Fibroblast of the conjunctiva (primary cell): Measurements from ENCODE around the gene MIX23.
"Not testable (repeated sequence)": the region's sequence is repeated elsewhere in the genome, so short reads cannot be mapped to it uniquely, and the experiment has no call there.

ENCODE experiments used
- DNase-seq: peaks from one replicate; pipeline ENCODE4 v3.0.0-alpha.2; 2010; ENCODE audit warnings: low read depth

MIX23 gene

DNA sequence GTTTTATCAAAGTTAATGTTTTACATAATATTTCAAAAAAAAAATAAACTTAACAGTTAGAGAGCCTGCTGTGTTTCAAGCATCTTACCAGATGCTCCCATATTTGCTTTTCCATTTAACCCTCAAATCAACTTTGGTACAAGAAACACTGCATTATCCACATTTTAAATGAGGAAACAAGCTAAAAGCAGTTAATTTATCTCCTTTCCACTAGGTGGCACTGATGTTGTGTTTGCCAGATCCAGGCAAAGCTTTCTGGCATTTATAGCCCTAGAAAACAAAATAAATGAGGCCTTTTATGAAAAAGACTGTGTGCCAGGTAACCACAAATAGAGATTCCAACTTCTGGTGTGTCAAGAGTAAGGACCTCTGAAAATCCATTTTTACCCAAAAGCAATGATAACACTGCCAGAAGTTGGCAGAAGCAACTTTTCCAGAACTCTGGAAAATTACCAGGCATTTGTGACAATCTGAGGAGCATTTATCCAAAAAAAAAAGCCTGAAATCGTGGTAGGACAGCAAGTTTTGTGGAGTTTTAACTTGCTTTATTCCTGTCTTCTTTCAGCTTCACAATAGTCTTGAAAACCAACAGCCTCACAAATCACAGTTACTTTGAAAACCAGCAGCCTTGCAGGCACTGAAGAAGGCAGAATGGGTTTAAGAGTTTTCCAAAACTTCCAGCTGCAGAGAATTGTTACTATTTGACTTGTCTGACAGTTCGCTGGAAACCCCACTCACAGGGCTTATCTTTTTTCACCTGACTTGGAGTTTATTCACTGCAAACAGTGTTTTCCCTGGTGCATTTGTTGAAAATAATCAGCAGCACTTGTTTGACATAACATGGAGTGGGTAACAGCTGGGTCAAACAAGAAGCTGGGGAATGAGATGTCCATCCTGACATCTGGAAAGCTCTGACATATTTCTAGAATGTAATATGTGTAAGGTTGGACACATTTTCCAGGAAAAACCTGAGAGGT lies 10.1 kb upstream of the MIX23 start:
- peak; percentile 40 for DNase-seq

DNA sequence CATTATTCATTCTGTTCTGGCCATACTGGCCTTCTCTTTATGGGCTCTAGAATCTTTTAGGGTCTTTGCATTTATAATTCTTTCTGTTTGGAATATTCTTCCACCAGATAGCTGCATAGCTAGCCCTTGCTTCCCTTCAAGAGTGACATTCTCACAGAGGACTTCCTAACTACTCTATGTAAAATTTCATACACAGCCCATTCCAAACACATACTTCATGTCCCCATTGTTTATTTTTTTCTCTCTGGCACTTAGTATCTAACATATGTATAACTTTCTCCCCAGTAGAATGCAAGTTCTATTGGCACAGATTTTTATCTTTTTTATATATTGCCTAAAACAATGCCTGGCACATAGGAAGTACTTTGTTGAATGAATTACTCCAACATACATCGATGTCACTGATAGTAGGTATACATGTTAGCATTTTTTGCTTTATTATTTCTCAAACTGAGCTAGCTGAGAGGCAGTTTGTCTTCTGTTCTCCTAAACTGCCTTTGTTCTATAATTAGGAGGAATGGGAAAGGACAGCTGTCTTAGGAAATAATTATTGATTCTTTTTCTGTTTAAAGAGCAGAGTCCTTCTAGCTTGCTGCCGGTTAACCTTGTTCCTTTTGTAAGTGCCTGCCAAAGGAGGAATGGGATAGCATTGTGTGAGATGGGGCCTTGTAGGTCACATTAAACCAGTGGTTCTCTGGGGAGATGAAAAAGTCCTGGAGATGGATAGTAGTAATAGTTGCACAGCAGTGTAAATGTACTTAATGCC lies 8.8 kb upstream of the MIX23 start:
- no peak for DNase-seq

DNA sequence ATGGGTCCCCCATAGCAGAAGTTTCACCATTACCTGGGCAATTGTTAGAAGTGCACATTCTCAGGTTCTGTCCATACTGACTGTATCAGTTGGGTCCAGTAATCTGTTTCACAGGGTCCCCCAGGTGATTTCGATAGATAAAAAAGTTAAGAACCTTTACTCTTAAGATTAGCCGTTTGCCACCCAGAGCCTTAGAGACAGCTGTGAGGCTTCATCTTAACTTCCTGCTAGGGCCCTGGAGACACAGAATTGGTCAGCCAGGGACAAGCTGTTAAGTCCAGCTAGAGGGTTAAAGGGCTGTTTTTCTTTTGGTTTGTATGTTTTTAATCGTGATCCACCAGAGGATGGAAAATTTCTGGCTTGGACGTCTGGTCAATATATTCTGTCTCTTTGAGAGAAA lies 7.6 kb upstream of the MIX23 start:
- no peak for DNase-seq

DNA sequence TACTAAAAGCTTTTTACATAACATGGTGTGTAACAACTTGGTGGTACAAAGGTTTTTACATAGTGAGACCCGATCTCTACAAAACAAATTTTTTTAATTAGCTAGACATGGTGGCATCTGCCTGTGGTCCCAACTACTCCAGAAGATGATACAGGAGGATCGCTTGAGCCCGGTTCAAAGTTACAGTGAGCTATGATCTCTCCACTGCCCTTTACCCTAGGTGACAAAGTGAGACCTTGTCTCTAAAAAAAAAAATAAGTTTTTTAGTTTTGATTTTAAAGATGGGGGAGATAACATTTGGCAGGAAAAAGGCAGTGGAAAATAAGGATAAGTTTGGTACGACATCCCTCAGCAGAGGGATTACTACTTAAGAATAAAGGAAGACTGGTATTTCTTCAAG lies 6.9 kb upstream of the MIX23 start:
- no peak for DNase-seq

DNA sequence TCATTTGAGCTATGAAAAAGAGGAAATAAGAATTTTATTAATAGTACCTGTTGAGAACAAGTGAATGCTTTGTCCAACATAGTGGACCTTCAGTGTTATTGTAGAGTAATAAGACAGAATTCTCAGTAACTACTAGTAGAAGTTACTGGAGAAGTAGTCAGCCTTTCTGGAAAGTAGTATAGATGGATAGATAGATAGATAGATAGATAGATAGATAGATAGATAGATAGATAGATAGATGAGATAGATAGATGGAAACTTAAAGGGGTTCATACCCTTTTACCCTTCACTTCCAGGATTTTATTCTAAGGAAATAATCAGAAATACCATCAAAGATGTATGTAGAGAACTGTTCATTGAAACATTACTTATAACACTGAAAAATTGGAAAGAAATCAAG lies 6.2 kb upstream of the MIX23 start:
- DNase-seq, result no peak

DNA sequence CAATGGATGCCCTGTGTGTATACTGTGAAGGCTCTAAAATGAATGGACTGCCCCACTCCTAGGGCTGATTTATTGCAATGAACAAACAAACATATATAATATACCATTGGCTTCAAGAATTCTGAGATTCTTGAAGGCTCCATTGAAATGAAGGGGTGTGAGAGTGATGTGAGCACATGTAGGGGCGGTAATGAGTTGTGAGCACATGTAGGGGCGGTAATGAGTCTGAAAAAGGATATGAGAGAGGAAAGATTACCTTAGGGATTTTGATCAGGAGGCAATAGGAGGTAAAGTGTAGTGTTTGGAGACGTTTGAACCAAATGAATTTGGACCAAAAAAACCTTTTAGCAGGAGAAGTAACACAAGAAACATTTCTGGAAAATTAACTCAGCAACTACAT lies 4.7 kb upstream of the MIX23 start:
- DNase-seq, result no peak

DNA sequence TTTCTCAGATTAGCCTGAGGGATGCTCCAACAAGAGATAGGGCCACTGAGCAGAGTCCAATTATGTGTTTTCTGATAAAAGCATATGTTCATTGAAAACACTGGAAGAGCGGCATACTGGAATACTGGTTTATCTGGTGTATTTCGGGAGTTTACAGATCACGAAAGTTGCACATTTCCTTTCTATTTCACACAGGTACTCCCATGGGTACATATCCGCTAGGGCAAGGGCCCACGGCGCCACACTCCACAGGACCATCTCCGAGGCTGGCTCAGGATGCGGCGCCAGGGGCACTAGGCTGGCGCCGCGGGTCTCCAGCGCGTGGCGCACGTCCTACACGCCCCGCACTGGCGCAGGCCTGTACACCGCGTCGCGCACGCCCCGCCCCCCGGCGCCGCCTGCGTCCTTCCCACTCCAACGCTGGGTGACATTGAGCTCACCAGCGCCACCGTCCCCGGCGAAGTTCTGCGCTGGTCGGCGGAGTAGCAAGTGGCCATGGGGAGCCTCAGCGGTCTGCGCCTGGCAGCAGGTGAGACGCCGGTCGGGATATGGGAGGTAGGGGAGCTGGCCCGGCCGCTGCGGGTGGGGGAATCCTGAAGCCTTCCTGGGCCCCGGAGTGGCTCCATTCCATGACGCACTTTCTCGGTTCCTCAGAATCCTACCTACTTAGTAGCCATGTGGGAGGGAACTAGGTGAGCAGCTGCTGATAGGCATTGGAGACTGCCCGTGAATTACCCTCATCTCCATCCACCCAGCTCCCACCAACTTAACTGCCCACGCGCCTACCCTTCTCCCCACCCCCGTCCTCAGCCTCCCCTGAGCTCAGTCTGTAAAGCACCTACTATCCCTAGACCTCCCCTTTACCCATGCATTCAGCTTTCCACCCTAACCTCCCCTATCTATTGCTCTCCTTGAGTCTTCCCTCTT lies 1.0 kb upstream of the MIX23 start, which contains the start of gene FAM162A:
TSS of gene FAM162A (plus strand) at position 412 of the 927 bp plus-strand sequence. CDS start at position 496, 84 bp downstream.
- peak; percentile 72 for DNase-seq

DNA sequence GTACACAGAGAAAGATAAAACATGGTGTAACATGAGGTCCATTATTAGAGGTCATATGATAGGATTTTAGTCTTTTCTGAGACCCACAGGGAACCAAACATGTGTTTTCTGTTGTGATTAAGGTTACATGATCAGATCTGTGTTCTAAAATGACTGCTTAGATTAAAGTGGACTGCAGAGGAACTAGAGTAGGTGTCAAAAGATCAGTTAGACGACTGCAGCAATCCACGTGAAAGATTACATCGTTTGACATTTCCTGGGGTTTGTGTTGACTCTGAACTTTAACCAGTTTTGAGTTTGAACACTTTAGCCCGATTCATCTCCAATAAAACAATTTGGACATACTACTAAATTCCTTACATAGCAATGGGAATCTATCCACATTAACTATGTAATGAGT lies 5.1 kb downstream of the MIX23 start:
- no peak for DNase-seq

DNA sequence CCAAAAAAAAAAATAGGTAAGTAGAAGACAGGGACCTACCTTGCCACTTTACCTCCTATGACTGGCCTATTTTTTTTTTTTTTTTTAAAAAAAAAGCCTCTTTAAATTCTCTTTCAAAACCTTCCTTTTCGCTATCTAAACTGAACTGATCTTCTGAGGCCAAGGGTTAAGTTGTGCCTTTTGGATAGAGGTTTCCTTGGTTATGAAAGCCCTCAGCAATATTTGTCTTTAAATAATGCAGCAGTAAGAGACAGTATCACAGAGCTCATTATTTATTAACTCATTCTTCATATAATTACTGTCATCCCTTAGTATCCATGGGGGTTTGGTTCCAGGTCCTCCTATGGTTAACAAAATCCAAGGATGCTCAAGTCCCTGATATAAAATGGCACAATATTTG lies 9.0 kb downstream of the MIX23 start:
- no peak for DNase-seq

DNA sequence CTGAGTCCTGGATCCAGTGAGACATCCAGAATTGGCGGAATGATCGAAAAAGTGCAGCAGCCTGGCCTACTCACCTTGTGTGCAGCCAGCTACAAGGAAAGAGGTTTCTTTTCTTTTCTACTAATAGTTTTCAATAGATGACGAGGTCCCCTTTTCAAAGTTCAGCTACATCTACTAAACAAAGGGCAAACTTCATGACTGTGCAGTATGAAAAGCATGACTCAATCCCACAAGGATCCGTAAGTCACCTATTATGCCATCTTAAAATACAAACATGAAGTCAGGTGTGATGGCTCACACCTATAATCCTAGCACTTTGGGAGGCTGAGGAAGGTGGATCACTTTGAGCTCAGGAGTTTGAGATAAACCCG lies 16.7 kb downstream of the MIX23 start:
- no peak for DNase-seq

DNA sequence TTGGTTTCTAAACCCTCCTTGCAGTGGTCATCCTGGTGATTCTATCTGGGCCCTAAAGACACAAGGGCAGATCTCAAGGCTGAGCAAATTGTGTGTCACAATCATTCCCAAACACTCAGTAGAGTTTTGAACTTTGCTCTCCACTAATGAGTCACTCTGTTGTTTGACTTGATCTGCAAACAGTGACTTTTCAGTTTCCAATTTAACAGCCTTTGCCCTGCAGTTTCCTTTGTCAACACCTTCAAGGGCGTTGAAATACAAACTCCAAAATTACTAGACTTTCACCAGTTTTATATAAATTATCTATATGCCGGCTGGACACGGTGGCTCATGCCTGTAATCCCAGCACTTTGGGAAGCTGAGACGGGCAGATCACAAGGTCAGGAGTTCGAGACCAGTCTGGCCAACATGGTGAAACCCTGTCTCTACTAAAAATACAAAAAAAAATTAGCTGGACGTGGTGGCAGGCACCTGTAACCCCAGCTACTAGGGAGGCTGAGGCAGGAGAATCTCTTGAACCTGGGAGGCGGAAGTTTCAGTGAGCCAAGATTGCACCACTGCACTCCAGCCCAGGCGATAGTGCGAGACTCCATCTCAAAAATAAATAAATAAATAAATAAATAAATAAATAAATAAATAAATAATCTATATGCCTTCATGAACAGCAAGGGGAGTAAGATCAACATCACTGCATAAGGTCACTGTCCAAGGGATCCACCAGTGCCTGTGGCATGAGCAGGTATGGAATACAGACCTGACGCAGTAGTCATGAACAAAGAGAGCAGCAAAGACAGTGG lies 17.3 kb downstream of the MIX23 start:
- not testable (repeated sequence) for DNase-seq

DNA sequence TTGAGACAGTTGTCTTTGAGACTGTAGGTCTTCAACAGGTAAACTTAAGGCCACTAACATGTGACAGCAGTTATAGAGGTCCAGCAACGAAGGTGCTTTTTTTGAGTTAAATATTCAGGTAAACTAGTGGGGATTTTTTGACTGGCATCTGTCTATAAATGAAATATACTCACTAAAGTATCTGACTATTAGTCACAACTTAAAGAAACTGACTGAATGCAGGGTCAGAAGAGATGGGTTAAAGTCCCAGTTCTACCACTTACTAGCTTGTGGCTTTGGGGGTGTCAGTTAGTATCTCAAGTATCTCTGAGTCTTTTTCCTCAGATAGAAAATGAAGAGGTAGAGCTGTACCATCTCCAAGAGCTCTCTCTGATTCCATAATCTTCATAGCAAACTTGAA lies 18.0 kb downstream of the MIX23 start:
- DNase-seq, result no peak

DNA sequence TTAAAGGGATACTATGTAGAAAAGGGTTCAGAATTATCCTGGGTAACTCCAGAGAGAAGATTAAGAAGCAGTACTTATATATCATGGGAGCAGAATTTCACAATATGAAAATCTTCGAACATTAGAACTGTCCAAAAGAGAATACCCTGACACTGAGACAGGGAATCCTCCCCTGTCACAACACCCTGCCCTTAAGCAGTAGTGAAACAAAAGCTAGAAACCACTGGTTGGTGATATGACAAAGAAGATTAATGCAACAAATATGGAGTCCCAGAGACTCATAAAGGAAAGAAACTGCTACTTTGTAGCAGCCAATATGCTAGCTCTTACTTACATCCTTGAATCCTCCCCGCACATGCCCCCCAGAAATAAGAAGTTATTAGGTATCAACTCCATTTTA lies 18.5 kb downstream of the MIX23 start:
- DNase-seq, result no peak

DNA sequence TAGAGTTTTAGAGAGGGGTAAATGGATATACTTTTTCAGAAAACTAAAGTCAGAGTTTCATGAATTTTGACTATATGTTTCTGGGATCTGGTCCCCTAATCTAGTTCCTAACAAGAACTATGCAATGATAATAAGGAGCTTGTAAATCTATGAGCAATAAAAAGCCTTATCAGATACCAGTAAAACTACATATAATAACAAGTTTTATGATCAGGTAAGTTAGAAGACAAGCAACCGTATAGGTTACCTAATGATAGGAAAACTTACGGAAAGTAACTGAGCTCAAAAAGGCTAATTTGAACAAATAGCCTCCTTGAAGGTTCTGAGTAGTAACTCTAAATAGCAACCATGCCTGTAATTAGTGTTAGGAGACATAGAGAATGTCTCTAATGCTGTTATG lies 21.0 kb downstream of the MIX23 start:
- no peak for DNase-seq

DNA sequence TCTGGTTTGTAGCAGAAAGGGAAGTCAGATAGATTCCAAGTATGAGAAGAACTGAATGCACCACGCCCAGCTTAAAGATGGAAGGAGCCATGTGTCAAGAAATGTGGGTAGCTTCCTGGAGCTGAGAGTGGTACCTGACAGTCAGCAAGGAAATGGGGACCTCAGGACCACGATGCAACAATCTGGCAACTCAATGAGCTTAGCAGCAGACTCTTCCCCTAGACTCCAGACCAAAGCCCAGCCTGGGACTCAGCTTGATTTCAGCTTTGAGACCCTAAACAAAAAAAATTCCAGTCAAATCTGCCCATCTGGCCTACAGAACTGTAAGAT lies 24.4 kb downstream of the MIX23 start:
- no peak for DNase-seq

DNA sequence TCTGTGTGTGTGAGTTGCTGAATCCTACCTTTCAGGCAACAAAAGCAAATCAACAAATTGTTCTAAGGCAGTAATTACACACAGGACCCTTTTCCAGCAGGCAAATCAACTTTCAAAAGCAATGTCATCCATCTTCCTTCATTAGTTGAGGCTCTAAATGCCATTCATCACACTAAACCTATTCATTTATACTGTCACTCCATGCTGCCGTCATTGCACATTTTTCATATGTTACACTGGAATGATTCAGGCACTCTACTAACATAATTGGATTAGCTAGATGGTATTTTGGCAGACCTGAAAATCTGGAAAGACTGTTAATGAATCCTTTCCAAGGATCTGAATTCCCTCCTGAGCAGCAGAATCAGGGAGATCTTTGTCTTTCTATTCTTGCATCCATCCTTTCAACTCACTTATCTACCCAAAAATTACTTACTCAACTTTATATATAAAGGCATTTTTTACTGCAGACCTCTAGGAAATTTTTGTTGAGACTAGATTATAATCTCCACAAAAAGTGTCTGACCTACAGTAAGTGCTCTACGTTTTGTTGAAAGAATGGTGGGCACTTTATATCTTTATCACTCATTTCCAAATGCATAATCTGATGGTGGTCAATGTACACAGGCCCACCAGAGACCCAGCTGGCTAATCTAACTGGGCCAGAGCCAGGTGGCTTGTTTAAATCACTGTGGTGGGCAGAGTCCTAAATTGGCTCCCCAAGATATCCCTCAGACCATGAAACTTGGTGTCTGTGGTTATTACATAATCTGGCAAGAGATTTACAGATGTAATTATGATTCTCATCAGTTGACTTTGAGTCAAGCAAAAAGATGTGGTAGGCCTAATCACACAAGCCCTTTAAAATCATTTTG lies 25.0 kb downstream of the MIX23 start:
- no peak for DNase-seq

DNA sequence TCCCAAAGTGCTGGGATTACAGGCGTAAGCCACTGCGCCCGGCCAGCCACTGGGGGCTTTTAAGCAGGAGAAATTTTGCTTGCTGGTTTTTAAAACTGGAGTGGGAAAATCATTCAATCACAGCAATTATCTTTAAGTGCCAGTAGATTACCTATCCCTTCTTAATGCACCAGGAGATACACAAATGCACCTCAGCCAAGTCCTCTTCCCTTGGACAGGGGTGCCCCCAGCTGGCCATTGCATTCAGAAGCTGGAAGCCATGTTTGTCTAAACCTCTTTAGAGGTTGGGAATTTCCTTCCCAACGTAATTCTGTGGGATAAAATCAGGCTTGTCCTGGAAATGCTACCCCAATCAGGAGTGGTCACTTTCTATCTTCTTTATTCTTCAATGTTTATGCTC lies 26.6 kb downstream of the MIX23 start:
- DNase-seq, result no peak

DNA sequence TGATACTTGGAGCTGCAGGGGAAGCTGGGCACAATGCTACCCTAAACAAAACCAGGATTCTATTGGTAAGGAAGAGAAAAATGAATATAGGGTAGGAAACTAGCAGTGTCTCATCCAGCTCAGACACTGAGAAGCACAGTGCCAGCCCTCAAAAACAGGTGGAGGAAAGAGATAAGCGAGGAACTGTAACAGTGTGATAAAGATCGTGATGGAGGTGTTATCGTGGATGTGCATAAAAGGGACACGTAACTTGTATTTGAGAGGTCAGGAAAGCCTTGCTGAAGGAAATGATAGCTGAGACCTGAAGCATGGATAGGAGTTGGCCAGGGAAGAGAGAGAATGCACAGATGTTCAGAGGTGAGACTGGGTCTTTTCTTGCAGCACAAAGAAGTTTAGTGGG lies 27.4 kb downstream of the MIX23 start:
- DNase-seq, result no peak

DNA sequence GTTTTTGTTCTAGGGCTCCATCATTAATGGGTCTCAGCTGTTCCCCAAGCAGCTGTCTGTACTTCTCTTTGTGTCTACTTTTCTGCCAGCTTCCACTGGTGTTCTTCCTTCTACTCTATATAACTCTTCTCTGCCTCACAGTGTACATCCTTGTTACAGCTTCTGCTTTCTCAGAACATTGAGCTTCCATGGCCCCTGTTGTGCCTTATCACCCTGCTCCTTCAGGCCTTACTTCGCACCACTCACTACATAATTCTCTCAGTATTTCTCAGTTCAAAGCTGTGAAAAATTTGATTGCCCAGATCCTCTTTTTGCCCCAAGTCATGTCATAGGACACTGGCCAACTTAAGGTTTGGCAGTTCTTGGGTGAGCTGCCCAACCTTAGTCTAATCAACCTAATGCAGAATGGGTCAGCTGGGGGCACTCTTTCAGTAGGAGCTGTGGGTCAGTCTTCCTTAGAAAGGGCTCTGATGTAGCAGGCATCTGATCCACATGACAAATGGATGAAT lies 29.1 kb downstream of the MIX23 start:
- DNase-seq, result no peak

DNA sequence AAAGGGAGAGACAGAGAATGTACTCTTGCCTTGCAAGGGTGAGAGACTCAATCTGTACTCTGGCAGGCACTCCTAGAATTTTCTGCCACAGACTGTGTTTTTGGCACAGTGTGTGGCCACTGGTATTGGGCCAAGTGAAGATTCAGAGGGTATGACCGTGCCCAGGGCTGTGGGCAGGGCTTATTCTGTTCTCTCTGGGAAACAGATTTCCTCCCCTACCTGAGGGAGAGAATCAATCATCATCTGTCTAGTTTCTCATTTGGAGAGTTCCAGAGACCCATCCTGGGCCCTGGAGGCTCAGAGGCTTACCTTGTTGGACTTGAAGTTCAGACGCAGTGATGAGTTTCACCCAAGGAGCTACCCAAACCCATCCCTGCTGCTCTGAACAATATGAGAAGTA lies 29.8 kb downstream of the MIX23 start:
- DNase-seq, result no peak
